GM18519 (cell line): ENCODE data around the gene DNAJC5.
A peak's percentile ranks its signal among the peaks of the same experiment; 100 is the strongest.
"Not testable (repeated sequence)": the region's sequence is repeated elsewhere in the genome, so short reads cannot be mapped to it uniquely, and the experiment has no call there.

Experiments
- ATAC-seq: cut with Tn5 transposase; IDR thresholded peaks from one replicate; pipeline ENCODE4 v1.9.1; 2021; ENCODE audit warnings: mild to moderate bottlenecking, moderate library complexity; ENCODE audit not compliant: unreplicated experiment, low FRiP score

Gene DNAJC5

GRCh38 chr20:63951398-63952209 lies 56.7 kb downstream of the DNAJC5 start:
- ATAC-seq = no peak

- ATAC-seq = no peak
Measured at GRCh38 chr20:63952210-63952535, 57.2 kb downstream of the DNAJC5 start.

GRCh38 chr20:63952769-63953168 lies 57.8 kb downstream of the DNAJC5 start:
- no peak for ATAC-seq

DNA sequence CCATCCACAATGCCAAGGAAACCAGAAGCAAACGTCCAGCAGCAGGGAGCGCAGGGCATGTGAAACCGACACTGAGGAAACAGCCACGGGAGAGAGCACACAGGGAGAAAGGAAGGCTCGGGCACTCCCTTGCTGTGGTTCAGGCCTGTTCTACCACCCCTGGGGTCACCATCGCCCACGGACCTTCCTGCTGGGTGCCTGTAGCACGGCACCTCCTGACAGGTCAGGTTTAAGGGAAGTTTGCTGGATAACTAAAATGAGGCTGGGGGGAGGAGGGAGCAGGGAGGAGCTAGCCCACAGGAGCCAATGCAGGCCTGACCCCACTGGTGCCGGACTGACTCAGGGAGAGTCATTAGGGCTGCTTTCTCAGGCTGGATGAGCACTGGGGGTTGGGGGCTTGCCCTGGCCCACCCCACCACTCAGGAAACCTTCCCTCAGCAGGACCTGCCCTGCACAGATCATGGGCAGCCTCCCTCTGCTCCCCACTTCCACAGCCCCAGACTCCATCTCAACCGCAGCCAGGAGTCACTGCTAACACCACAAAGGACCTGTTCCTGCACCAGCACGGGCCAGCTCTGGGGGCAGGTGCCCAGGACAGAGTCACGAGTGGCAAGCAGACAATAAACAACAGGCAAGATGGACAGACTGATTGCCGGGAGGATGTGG lies 59.0 kb downstream of the DNAJC5 start:
- ATAC-seq = no peak

- ATAC-seq = no peak
Measured at GRCh38 chr20:63955281-63955826, 60.4 kb downstream of the DNAJC5 start.

DNA sequence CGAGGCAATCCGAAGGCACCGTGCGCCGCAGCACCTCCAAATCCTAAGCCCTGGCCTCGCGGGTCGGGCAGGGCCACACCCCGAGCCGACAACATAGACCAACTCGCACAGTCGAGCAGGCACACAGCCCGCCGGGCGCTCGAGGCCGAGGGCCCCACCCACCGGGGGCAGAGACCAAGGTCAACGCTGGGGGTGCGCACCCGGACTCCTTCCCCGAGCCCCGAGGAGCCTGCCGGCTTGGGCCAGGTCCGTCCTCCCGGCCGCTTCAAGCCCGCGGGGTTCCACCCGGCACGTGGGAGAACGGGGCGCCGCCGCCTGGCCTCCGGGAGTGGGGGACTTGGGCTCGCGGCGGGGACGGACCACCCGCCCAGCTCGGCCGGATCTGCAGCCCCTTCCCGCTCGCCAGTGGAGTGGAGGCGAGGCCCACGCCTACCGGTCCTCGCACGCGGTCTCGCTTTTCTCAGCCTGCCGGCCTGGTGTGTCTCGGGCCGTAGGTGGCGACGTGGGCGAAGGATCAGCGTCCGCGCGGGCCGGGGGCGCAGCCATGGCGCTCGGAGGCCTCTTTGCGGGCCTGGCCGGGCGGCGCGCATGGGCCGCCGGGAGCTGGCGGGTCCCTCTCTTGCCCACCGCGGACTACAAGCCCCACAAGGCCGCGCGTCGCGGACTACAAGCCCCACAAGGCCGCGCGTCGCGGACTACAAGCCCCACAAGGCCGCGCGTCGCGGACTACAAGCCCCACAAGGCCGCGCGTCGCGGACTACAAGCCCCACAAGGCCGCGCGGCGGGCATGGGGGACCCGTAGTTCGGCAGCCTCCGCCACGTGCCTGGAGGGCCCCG lies 61.1 kb downstream of the DNAJC5 start, which contains the start of gene UCKL1:
Gene UCKL1 (minus strand): TSS at position 590 of the 837 bp plus-strand sequence. CDS start 44 bp downstream, at position 546.
- ATAC-seq = peak; percentile 53

DNA sequence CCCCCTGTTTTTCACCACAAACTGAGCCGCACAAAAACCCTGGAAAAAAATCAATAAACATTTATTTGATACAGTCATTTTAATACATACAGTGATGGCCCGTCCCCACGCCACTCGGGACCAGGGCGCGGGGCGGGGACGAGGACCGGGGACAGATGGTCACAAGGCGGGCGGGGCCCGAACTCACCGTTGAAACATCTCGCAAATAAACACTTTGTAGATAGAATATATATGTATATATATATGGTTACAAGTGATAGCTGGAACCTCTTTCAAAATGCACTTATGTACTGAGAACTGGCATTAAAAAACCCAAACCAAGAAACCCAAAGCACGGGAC lies 61.7 kb downstream of the DNAJC5 start:
- peak; percentile 7 for ATAC-seq

DNA sequence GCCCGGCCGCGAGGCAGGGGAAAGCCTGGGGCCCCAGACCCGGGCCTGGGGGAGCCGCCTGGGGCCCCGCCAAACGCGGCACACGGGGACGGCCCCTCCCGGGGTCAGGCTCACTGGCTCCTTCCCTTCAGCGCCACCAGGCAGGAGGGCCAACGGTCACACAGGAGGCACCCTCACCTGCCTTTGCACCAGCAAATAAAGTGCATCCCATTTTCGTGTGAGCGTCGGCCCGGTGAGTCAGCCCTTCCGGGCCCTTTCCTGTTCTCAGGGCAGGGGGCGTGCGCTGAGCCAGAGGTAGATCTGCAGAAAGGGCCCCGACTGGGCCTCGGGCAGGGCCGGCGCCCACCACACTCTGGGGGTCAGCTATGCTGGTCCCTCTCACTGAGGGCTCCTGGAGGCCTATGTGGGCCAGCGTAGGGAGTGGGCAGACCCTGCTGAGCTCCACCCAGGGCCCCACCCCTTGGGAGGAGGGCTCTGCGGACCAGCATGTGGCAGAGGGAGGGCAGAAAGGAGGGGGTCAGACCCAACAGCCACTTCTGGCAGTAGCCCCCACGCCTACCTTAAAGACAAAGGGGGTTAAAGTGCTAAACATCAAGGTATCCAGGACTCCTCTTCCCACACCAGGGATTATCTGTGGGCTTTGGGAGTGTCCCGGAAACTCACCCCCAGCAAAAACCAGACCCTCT lies 62.2 kb downstream of the DNAJC5 start:
- ATAC-seq = no peak

DNA sequence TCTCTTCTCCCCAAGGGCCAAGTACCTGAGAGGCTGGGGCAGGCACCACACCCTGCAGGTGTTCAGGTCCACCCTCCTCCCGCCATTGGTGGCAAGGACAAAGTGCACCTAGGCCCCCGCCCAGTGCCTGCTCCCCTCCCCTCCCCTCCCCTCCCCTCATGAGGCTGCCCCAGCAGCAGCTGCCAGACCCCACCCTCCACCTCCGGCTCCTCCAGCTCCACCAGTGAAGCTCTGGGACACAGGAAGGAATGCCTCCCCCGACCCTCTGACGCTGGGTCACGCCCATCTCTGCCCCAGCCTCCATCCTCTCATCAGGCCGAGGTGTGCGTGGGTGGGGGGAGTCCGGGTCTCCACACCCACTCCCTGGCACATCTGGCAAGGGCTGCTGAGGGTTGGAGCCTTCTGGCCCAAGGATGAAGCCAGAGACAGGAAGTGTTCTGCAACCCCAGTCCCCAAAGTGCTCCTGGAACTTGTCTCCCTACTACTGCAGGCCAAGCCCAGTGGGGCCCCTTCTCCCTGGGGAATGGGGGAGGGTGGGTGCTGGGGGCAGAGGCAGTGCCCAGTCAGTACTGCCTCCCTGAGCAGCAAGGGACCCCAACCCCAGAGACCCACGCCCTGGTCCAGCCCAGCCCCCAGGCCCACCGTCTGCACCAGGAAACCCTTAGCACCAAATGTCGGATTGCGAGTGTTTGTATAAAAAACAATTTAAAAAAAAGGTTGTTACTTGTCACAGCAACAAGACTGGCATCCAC lies 62.9 kb downstream of the DNAJC5 start:
- ATAC-seq = no peak

DNA sequence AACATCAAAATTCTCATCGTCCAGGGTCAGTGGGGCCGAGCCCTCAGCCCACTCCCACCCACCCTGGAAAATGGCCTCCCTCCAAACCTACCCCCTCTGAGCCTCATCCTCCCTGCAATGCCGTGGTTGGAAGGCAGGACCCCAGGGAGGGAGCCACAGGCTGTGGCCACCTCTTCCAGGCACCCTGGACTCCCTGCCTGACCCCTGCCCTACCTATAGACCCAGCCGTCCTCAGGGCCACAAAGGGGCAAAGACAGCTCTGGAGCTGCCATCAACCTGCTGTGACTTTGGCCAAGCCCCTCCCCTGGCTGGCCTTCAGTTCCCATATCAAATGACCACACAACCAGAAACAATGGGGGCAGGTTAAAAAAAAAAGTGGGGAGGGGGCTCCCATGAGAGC lies 63.5 kb downstream of the DNAJC5 start:
- ATAC-seq = no peak

GRCh38 chr20:63958964-63959698 lies 64.2 kb downstream of the DNAJC5 start:
- ATAC-seq = no peak

DNA sequence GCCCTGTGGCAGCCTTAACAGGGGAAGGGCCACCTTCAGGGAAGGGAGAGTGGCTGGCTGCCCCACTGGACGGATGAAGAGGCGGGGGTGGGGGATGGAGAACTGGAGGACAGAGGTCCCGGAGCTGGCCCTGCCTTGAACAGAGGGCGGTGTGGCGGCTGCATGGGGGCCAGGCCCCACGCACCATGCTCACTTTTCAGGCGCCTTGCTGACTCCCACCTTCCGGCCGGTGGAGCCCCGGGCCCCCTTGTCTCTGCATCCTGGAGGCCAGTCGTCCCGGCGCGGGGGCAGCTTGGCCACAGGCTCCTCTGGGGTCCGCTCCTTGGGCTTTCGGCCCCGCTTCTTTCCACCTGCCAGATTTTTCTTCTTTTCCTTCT lies 64.8 kb downstream of the DNAJC5 start:
- ATAC-seq = no peak

- ATAC-seq = not testable (repeated sequence)
Measured at GRCh38 chr20:63960654-63961621, 66.0 kb downstream of the DNAJC5 start.

DNA sequence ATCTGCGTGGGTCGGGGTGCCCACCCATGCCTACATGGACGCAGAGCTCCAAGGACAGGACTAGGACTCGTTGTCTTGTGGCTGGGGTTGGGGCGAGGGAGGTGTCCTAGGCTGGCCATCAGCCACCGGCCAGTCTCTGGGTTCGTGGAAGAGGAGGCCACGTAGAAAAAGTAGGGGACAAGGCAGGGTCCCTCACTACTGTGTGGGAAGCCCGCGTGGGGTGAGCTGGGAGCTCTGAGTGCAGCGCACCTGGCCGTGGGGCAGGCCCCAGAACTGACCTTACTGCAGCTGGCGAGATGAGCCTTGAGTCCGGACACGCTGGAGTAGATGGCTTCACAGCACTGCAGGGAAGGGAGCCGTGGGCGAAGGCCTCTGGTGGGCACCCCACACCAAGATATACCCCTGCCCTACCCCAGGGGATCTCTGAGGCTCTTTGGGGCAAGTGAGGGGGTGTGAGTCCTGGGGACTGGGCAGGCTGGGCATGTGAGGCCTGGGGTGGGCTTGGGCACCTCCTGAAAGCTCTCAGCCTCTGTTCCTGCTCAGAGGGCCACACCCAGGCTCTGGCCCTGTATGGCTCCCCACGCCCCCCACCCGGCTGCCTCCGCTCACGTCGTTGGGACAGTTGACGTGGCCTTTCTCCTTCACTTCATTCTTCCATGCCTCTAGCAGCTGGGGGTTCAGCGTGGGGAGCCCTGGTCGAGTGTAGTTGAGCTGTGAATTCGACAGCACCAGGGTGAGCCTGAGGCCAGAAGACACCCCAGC lies 66.9 kb downstream of the DNAJC5 start:
- ATAC-seq = no peak

DNA sequence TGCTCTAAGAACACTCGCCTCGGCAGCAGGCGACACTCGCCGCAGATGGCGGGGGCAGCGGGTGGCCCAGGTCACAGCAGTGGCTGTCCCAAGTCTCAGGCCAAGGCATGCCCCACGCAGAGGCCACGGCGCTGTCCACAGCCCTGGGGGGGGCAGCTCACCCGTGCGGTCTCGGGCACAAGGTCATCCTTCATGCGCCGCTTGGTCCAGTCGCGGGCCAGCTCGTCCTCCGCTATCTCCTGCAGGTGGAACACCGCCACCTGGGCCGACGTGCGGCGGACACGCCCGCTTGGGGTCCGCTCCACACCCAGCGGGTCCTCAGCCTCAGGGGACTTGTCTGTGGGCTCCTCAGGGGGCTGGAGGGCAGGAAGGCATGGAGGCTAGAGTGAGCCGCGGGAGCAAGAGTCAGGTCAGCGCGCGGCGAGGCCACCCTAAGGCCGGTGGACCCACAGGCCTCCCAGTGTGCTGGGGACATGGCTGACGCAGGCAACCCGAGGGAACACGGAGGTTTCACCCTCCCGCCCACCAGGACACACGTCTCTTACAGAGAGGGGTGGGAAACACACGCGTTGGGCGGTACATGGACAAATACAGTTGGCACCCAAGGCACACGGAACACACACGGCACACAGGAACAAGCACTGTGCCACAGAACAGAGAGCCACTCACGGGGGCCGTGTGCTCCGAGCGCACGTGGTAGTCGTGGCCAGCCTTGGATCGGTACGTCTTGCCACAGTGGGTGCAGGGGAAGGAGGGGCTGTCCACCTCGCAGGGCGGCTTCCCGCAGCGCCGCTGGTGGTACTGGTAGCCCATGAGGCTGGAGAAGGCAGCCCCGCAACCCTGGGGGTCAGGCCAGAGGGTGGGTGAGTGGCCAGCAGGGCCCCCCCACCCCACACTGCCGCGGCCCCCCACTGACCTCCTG lies 67.8 kb downstream of the DNAJC5 start:
- no peak for ATAC-seq

DNA sequence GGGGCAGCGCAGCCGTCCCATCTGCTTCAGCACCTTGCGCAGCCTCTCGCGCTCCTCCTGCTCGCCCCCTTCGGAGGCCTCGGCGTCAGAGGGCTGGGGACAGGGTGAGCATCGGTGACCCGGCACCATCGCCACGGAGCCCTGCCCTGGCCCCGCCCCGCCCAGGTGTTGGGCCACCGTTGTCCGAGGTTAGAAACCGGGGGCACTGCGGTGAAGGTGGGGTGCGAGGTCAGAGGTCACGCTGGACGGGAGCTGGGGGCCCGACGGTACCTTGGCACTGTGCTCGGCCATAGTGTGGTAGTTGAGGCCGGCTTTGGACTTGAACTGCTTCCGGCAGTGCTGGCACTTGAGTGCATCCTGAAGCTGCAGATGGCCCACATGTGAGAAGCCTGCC lies 68.4 kb downstream of the DNAJC5 start:
- no peak for ATAC-seq
